Activated naive CD8-positive, alpha-beta T cell (primary cell): ENCODE results near the gene OBI1.

Source experiments
- H3K27ac Mint-ChIP-seq: one replicate; pipeline ENCODE4 v1.8.0; 2021; ENCODE audit warnings: mixed read lengths
- H3K27me3 Mint-ChIP-seq: one replicate; pipeline ENCODE4 v1.8.0; 2021; ENCODE audit warnings: mixed read lengths
- H3K36me3 Mint-ChIP-seq: one replicate; pipeline ENCODE4 v1.8.0; 2021; ENCODE audit warnings: mixed read lengths
- H3K4me1 Mint-ChIP-seq: one replicate; pipeline ENCODE4 v1.8.0; 2021; ENCODE audit warnings: low read depth, mixed read lengths
- H3K4me3 Mint-ChIP-seq: one replicate; pipeline ENCODE4 v1.8.0; 2021; ENCODE audit warnings: mild to moderate bottlenecking, mixed read lengths
- H3K9me3 Mint-ChIP-seq: one replicate; pipeline ENCODE4 v1.8.0; 2021; ENCODE audit warnings: low read depth, mixed read lengths

The OBI1 gene

GRCh38 chr13:78658630-78659449 lies at the start of gene OBI1:
Gene OBI1 (minus strand): TSS chr13:78659155. CDS start chr13:78659120, 35 bp downstream.
- peak within 1 kb of the TSS; percentile 100 for H3K4me3 Mint-ChIP-seq
- no peaks in the 10 kb centered on the region for H3K27me3 Mint-ChIP-seq
- peaks cover 12% of the 10 kb centered on the region for H3K36me3 Mint-ChIP-seq
- H3K9me3 Mint-ChIP-seq, result no peaks in the 10 kb centered on the region
- peak within 1 kb of the TSS; percentile 99 for H3K27ac Mint-ChIP-seq
- peaks cover 43% of the 10 kb centered on the region for H3K4me1 Mint-ChIP-seq

- no peaks in the 10 kb centered on the region for H3K36me3 Mint-ChIP-seq
- no peak overlapping the region for H3K4me3 Mint-ChIP-seq
- H3K9me3 Mint-ChIP-seq, result no peaks in the 10 kb centered on the region
- H3K27ac Mint-ChIP-seq, result no peak overlapping the region
- H3K27me3 Mint-ChIP-seq, result peaks cover 16% of the 10 kb centered on the region
- H3K4me1 Mint-ChIP-seq, result no peaks in the 10 kb centered on the region
Observed at GRCh38 chr13:78701383-78701782, 42.4 kb upstream of the OBI1 start.

GRCh38 chr13:78700121-78700910 lies 41.4 kb upstream of the OBI1 start:
- H3K36me3 Mint-ChIP-seq, result no peaks in the 10 kb centered on the region
- no peaks in the 10 kb centered on the region for H3K4me1 Mint-ChIP-seq
- H3K4me3 Mint-ChIP-seq, result no peak overlapping the region
- no peak overlapping the region for H3K27ac Mint-ChIP-seq
- no peaks in the 10 kb centered on the region for H3K9me3 Mint-ChIP-seq
- H3K27me3 Mint-ChIP-seq, result peaks cover 18% of the 10 kb centered on the region

- Mint-ChIP-seq H3K27me3 (peaks cover 3% of the 10 kb centered on the region), H3K4me1 (no peaks in the 10 kb centered on the region), H3K9me3 (no peaks in the 10 kb centered on the region), H3K36me3 (no peaks in the 10 kb centered on the region), H3K4me3 (no peak overlapping the region), H3K27ac (no peak overlapping the region)
Observed at GRCh38 chr13:78689011-78689410, 30.1 kb upstream of the OBI1 start.

GRCh38 chr13:78686461-78686860 lies 27.5 kb upstream of the OBI1 start:
- no peak overlapping the region for H3K4me3 Mint-ChIP-seq
- no peaks in the 10 kb centered on the region for H3K4me1 Mint-ChIP-seq
- H3K9me3 Mint-ChIP-seq, result no peaks in the 10 kb centered on the region
- H3K27me3 Mint-ChIP-seq, result peaks cover 5% of the 10 kb centered on the region
- no peak overlapping the region for H3K27ac Mint-ChIP-seq
- no peaks in the 10 kb centered on the region for H3K36me3 Mint-ChIP-seq

GRCh38 chr13:78680576-78681350 lies 21.8 kb upstream of the OBI1 start:
- no peaks in the 10 kb centered on the region for H3K4me1 Mint-ChIP-seq
- H3K27ac Mint-ChIP-seq, result no peak overlapping the region
- H3K27me3 Mint-ChIP-seq, result peaks cover 6% of the 10 kb centered on the region
- no peaks in the 10 kb centered on the region for H3K9me3 Mint-ChIP-seq
- H3K4me3 Mint-ChIP-seq, result no peak overlapping the region
- H3K36me3 Mint-ChIP-seq, result no peaks in the 10 kb centered on the region

- no peak overlapping the region for H3K27ac Mint-ChIP-seq
- H3K9me3 Mint-ChIP-seq, result no peaks in the 10 kb centered on the region
- no peaks in the 10 kb centered on the region for H3K36me3 Mint-ChIP-seq
- H3K4me3 Mint-ChIP-seq, result no peak overlapping the region
- H3K4me1 Mint-ChIP-seq, result no peaks in the 10 kb centered on the region
- H3K27me3 Mint-ChIP-seq, result peaks cover 5% of the 10 kb centered on the region
Observed at GRCh38 chr13:78680115-78680561, 21.2 kb upstream of the OBI1 start.

GRCh38 chr13:78679329-78679728 lies 20.4 kb upstream of the OBI1 start:
- Mint-ChIP-seq H3K4me1 (no peaks in the 10 kb centered on the region), H3K4me3 (no peak overlapping the region), H3K36me3 (no peaks in the 10 kb centered on the region), H3K27me3 (peaks cover 10% of the 10 kb centered on the region), H3K27ac (no peak overlapping the region), H3K9me3 (no peaks in the 10 kb centered on the region)

- H3K36me3 Mint-ChIP-seq, result no peaks in the 10 kb centered on the region
- no peaks in the 10 kb centered on the region for H3K4me1 Mint-ChIP-seq
- no peak overlapping the region for H3K4me3 Mint-ChIP-seq
- no peak overlapping the region for H3K27ac Mint-ChIP-seq
- no peaks in the 10 kb centered on the region for H3K9me3 Mint-ChIP-seq
- H3K27me3 Mint-ChIP-seq, result peaks cover 7% of the 10 kb centered on the region
Observed at GRCh38 chr13:78675112-78675511, 16.2 kb upstream of the OBI1 start.

GRCh38 chr13:78674638-78675037 lies 15.7 kb upstream of the OBI1 start:
- H3K4me3 Mint-ChIP-seq, result no peak overlapping the region
- no peaks in the 10 kb centered on the region for H3K36me3 Mint-ChIP-seq
- no peaks in the 10 kb centered on the region for H3K9me3 Mint-ChIP-seq
- no peak overlapping the region for H3K27ac Mint-ChIP-seq
- peaks cover 8% of the 10 kb centered on the region for H3K27me3 Mint-ChIP-seq
- no peaks in the 10 kb centered on the region for H3K4me1 Mint-ChIP-seq

- Mint-ChIP-seq H3K4me3 (no peak overlapping the region), H3K9me3 (no peaks in the 10 kb centered on the region), H3K27ac (no peak overlapping the region), H3K36me3 (peaks cover 2% of the 10 kb centered on the region), H3K27me3 (no peaks in the 10 kb centered on the region), H3K4me1 (peaks cover 27% of the 10 kb centered on the region)
Observed at GRCh38 chr13:78662467-78662866, 3.5 kb upstream of the OBI1 start.

GRCh38 chr13:78660495-78660857 lies 1.5 kb upstream of the OBI1 start:
- peaks cover 37% of the 10 kb centered on the region for H3K4me1 Mint-ChIP-seq
- H3K27me3 Mint-ChIP-seq, result no peaks in the 10 kb centered on the region
- peaks cover 7% of the 10 kb centered on the region for H3K36me3 Mint-ChIP-seq
- H3K4me3 Mint-ChIP-seq, result peak overlapping the region; percentile 100
- H3K9me3 Mint-ChIP-seq, result no peaks in the 10 kb centered on the region
- peak overlapping the region; percentile 48 for H3K27ac Mint-ChIP-seq

GRCh38 chr13:78659732-78660494 lies 958 bp upstream of the OBI1 start:
- no peaks in the 10 kb centered on the region for H3K9me3 Mint-ChIP-seq
- H3K4me3 Mint-ChIP-seq, result peak overlapping the region; percentile 100
- H3K27me3 Mint-ChIP-seq, result no peaks in the 10 kb centered on the region
- peaks cover 10% of the 10 kb centered on the region for H3K36me3 Mint-ChIP-seq
- peak overlapping the region; percentile 66 for H3K27ac Mint-ChIP-seq
- peaks cover 41% of the 10 kb centered on the region for H3K4me1 Mint-ChIP-seq

GRCh38 chr13:78659450-78659730 lies 435 bp upstream of the OBI1 start:
- Mint-ChIP-seq H3K9me3 (no peaks in the 10 kb centered on the region), H3K27ac (peak overlapping the region; percentile 99), H3K27me3 (no peaks in the 10 kb centered on the region), H3K4me1 (peaks cover 43% of the 10 kb centered on the region), H3K4me3 (peak overlapping the region; percentile 100), H3K36me3 (peaks cover 12% of the 10 kb centered on the region)
